Psoas muscle (tissue), 8 donors: ENCODE results near the gene KXD1. TPM values are rescaled to one million over a fixed set of nuclear protein-coding genes. Genes with fewer than 3 reads are reported as not detected.

ENCODE experiments used
- ATAC-seq, 4 donors: fragments of 200-7000 bp; cut with Tn5 transposase; one replicate each; pipeline ENCODE4 v1.9.1; 2020; ENCODE audit warnings: moderate library complexity in 3 of 4, mild to moderate bottlenecking in 2 of 4
- DNase-seq, 2 donors: peaks; one replicate each; pipeline ENCODE4 v3.0.0-alpha.2; 2020
- H3K27ac ChIP-seq: fragments of 200-600 bp; one replicate; pipeline ENCODE4 v1.8.0; 2022
- H3K27me3 ChIP-seq, 3 donors: fragments of 200-600 bp in 1 of 3; one replicate each; pipeline versions ENCODE4 v1.6.1 to v1.8.0; 2013 to 2022; ENCODE audit warnings: low read length in 2 of 3, mild to moderate bottlenecking in 2 of 3, moderate library complexity in 1 of 3; ENCODE audit not compliant: insufficient read depth in 3 of 3
- H3K36me3 ChIP-seq, 2 donors: fragments of 200-600 bp in 1 of 2; one replicate each; pipeline versions ENCODE4 v1.6.1 to v1.8.0; 2013 to 2022; ENCODE audit warnings: low read depth in 1 of 2, mild to moderate bottlenecking in 1 of 2, moderate library complexity in 1 of 2; ENCODE audit not compliant: insufficient read depth in 1 of 2
- H3K4me1 ChIP-seq: fragments of 200-600 bp; one replicate; pipeline ENCODE4 v1.8.0; 2022
- H3K4me3 ChIP-seq: fragments of 200-600 bp; one replicate; pipeline ENCODE4 v1.8.0; 2022; ENCODE audit warnings: mild to moderate bottlenecking
- H3K9me3 ChIP-seq: fragments of 200-600 bp; one replicate; pipeline ENCODE4 v1.8.0; 2022
- CTCF ChIP-seq: fragments of 200-600 bp; IDR thresholded peaks from one replicate; pipeline ENCODE4 v1.8.0; 2022; ENCODE audit warnings: antibody characterized with exemption
- WGBS, 3 donors: extraction: QIAGEN DNeasy Blood & Tissue Kit; methylation state at CpG; one replicate each; pipeline versions ENCODE4 v1.1.6 to v1.1.7; 2013; 5-methylcytosine and 5-hydroxymethylcytosine counted together
- intact Hi-C, 2 donors: fragments of 100-400 bp; cut with DNase I; formaldehyde crosslinking; loops; one replicate each; pipeline versions ENCODE4 v1.11.0 to v1.14.2; 2022
- polyA plus RNA-seq, 3 donors: library from polyadenylated mRNA; stranded (reverse); fragments of 200-250 nt; gene quantifications; one replicate each; pipeline ENCODE4 v1.2.3, GENCODE V29; 2013
- total RNA-seq, 4 donors: library from RNA; stranded (reverse); fragmentation: NEBNext Ultra II Directional in 2 of 4; extraction: Animal tissue kit (Norgen Biotek cat#: 25700) in 2 of 4; gene quantifications; one replicate each; pipeline versions ENCODE4 v1.2.1 to v1.2.4, GENCODE V29; 2021 to 2023
- donor health status: healthy with polysubstance abuse.
- donor health status: DM: no; HTN: no; CAD: no; lungs with moderate emphysema.
- donor health status: Bipolar disorder and iron deficiency.
- donor health status: healthy.
- donor health status: DM: yes; HTN: yes; CAD: no.
- donor health status: DM: no; HTN: no; CAD: no.
- donor health status: DM: no; HTN: no; CAD: no.
- donor health status: DM: yes; HTN: yes; CAD: no.

Gene KXD1
- total and polyA plus RNA-seq, 7 donors, result 38.9 to 144 (median 76.5) TPM

GRCh38 chr19:18611327-18612050 lies 53.8 kb downstream of the KXD1 start:
- intact Hi-C loops, result no loop called here
- WGBS, 3 donors, result 2 to 3% (median 3%) methylated on average over 49 to 62 of the region's 62 CpGs
- Histone ChIP-seq H3K9me3 (no peaks in the 10 kb centered on the region), H3K27ac (no peak overlapping the region), H3K27me3 (peaks cover 0 to 80% (median 41%) of the 10 kb centered on the region in 3 donors), H3K36me3 (no peaks in the 10 kb centered on the region), H3K4me1 (peaks cover 21% of the 10 kb centered on the region), H3K4me3 (peak overlapping the region; percentile 36)
- no peak for DNase-seq
- TF ChIP-seq CTCF, result no peak
- ATAC-seq, result peak in 1 of 4 donors; percentile 21

GRCh38 chr19:18612051-18612771 lies 54.5 kb downstream of the KXD1 start:
- no peaks in the 10 kb centered on the region for H3K36me3 ChIP-seq
- H3K27ac ChIP-seq, result no peak overlapping the region
- TF ChIP-seq CTCF, result no peak
- peaks cover 0 to 86% (median 37%) of the 10 kb centered on the region in 3 donors for H3K27me3 ChIP-seq
- DNase-seq (no peak), ATAC-seq (peak in 1 of 4 donors; percentile 14)
- 1% methylated on average over 25 to 30 of the region's 30 CpGs for WGBS, 3 donors
- H3K4me1 ChIP-seq, result peaks cover 20% of the 10 kb centered on the region
- H3K4me3 ChIP-seq, result peak overlapping the region; percentile 56
- no peaks in the 10 kb centered on the region for H3K9me3 ChIP-seq
- intact Hi-C loops, result no loop called here

GRCh38 chr19:18612772-18613588 lies 55.3 kb downstream of the KXD1 start, which contains the start of gene TMEM59L:
Gene TMEM59L, plus strand, starts transcription at chr19:18612870. Its CDS starts 89 bp downstream, at chr19:18612959.
- Histone ChIP-seq H3K4me1 (peaks cover 13% of the 10 kb centered on the region), H3K27me3 (peaks cover 0 to 84% (median 33%) of the 10 kb centered on the region in 3 donors), H3K4me3 (peak within 1 kb of the TSS; percentile 56), H3K9me3 (no peaks in the 10 kb centered on the region), H3K36me3 (no peaks in the 10 kb centered on the region), H3K27ac (no peak within 1 kb of the TSS)
- no peak for TF ChIP-seq CTCF
- intact Hi-C loops, result no loop called here
- WGBS, 3 donors, result 3 to 5% (median 3%) methylated on average over 41 to 70 of the region's 70 CpGs
- DNase-seq (no peak), ATAC-seq (peak in 3 of 4 donors; percentile 27 to 39 (median 36))

- intact Hi-C loops, result no loop called here
- H3K9me3 ChIP-seq, result no peaks in the 10 kb centered on the region
- WGBS, 3 donors, result 41 to 61% (median 54%) methylated on average over 20 to 23 of the region's 23 CpGs
- no peak overlapping the region for H3K27ac ChIP-seq
- no peak for TF ChIP-seq CTCF
- ATAC-seq (no peak), DNase-seq (no peak)
- no peaks in the 10 kb centered on the region for H3K36me3 ChIP-seq
- H3K4me3 ChIP-seq, result no peak overlapping the region
- peaks cover 0 to 78% (median 28%) of the 10 kb centered on the region in 3 donors for H3K27me3 ChIP-seq
- H3K4me1 ChIP-seq, result peaks cover 11% of the 10 kb centered on the region
Observed at GRCh38 chr19:18613589-18614234, 56.0 kb downstream of the KXD1 start.
